ENCODE data around the gene TCP10L.

Gene TCP10L

GRCh38 chr21:32580949-32581348 lies 4.4 kb downstream of the TCP10L start:
- in situ Hi-C loops (cut with MboI; ENCODE audit: low pct_unique_long_range_greater_than_20kb, low sequenced_read_pairs, unreplicated experiment): loop anchor here (25.0 kb wide), 1 partner anchor 169 kb away; the partner anchor contains the start of gene EVA1C
- no peak for TF ChIP-seq CTCF (IDR thresholded peaks at IDR 0.05; ENCODE audit: extremely low read depth, insufficient read depth, missing control alignments)
- DNase-seq (ENCODE audit: low spot score): no peak

- peak; percentile 48 for TF ChIP-seq CTCF (IDR thresholded peaks at IDR 0.05; ENCODE audit: extremely low read depth, insufficient read depth, missing control alignments)
- no peak for DNase-seq (ENCODE audit: low spot score)
- in situ Hi-C loops (cut with MboI; ENCODE audit: low pct_unique_long_range_greater_than_20kb, low sequenced_read_pairs, unreplicated experiment): loop anchor here (25.0 kb wide), 1 partner anchor 166 kb away; the partner anchor contains the start of gene EVA1C
Measured at GRCh38 chr21:32578107-32578691, 7.1 kb downstream of the TCP10L start.

GRCh38 chr21:32576011-32576410 lies 9.3 kb downstream of the TCP10L start:
- DNase-seq (ENCODE audit: low spot score): no peak
- no peak for TF ChIP-seq CTCF (IDR thresholded peaks at IDR 0.05; ENCODE audit: extremely low read depth, insufficient read depth, missing control alignments)
- in situ Hi-C loops (cut with MboI; ENCODE audit: low pct_unique_long_range_greater_than_20kb, low sequenced_read_pairs, unreplicated experiment): loop anchor here (25.0 kb wide), 1 partner anchor 164 kb away; the partner anchor contains the start of gene EVA1C

- no peak for DNase-seq (ENCODE audit: low spot score)
- TF ChIP-seq CTCF (IDR thresholded peaks at IDR 0.05; ENCODE audit: extremely low read depth, insufficient read depth, missing control alignments): no peak
- in situ Hi-C loops (cut with MboI; ENCODE audit: low pct_unique_long_range_greater_than_20kb, low sequenced_read_pairs, unreplicated experiment): loop anchor here (25.0 kb wide), 1 partner anchor 163 kb away; the partner anchor contains the start of gene EVA1C
Measured at GRCh38 chr21:32574946-32575925, 10.1 kb downstream of the TCP10L start.

- in situ Hi-C loops (cut with MboI; ENCODE audit: low pct_unique_long_range_greater_than_20kb, low sequenced_read_pairs, unreplicated experiment): no loop called here
- no peak for DNase-seq (ENCODE audit: low spot score)
- TF ChIP-seq CTCF (IDR thresholded peaks at IDR 0.05; ENCODE audit: extremely low read depth, insufficient read depth, missing control alignments): no peak
Measured at GRCh38 chr21:32572574-32573420, 12.5 kb downstream of the TCP10L start.

GRCh38 chr21:32570456-32570855 lies 14.9 kb downstream of the TCP10L start:
- no peak for DNase-seq (ENCODE audit: low spot score)
- in situ Hi-C loops (cut with MboI; ENCODE audit: low pct_unique_long_range_greater_than_20kb, low sequenced_read_pairs, unreplicated experiment): no loop called here
- TF ChIP-seq CTCF (IDR thresholded peaks at IDR 0.05; ENCODE audit: extremely low read depth, insufficient read depth, missing control alignments): no peak

Data from GM13977 (cell line).